Renal pelvis (tissue), 4 donors: Measurements from ENCODE around the gene TBC1D14. TPM values are rescaled to one million over a fixed set of nuclear protein-coding genes. Genes with fewer than 3 reads are reported as not detected.

Source experiments
- DNase-seq: peaks from one replicate; pipeline ENCODE4 v3.0.0-alpha.2; 2013
- polyA plus RNA-seq, 3 donors: library from polyadenylated mRNA; unstranded; fragments of 120-200 nt; gene quantifications; one replicate each; pipeline ENCODE4 v1.2.1, GENCODE V29; 2013; ENCODE audit not compliant: insufficient read length in 3 of 3

TBC1D14 gene
- polyA plus RNA-seq, 3 donors: 61.3 to 68.0 (median 67.4) TPM

DNA sequence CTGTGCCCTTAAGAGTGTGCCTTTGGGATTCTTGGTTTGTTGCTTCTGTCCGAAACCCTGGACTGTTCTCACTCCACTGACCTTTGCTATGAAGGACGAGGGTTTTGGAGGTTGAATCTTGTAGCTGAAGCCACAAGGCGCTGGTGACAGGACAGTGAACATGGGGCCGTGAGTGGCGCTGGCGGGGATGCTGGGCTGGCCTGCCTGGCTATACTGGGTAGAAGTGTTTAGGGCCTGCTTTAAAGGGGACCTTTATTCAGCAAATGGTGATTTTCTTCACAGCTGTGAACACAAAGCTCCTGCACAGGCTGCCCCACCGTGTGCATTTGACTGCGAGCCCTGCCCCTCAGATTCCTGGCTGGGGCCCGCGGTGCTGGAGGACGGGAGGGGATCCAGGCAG lies 106.5 kb downstream of the TBC1D14 start:
- DNase-seq: no peak

DNA sequence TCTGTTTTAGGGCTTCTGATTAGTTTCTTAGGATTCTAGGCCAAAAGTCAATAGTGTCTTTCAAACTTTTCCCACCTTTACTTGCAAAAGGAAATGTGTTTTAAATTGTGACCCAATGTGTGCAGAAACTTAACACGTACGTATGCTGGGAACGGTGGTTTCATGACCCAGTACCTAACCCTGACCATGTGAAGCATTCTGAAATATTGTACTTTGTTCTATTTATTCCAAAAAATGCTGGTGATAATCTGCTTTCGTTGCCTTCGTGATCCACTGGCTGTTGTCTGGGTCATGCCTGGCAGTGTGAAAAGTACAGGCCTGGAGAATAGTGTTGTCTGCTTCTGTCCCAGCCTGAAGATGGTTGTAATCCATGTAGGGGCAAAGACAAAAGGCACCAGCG lies 106.9 kb downstream of the TBC1D14 start:
- DNase-seq: no peak

DNA sequence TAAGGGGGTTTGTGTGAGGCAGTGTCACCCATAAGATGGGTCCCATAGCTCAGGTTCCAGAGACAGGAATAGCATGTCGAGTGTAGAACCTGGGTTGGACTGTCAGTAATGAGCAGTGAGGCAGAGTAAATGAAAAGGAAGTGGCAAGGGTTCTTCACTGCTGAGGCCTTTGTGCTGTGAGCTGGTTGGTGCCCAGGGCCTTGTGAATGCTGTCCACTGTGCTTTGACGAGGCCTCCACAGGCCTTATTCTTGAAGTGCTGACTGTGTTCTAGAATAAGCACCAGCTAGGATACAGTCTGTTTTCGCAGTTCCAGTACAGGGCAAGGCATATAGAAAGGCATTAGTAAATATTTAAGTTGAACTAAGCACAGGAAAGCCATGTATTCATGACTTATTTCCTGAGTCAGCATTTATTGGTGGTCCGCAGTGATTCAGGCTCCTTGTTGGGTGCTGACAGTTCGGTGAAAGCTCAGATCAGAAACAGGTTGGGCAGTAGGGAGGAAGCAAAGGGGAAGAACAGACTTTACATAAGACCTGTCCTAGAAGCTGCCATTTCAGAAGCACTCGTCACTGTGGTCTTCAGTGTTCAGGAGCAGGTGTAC lies 107.9 kb downstream of the TBC1D14 start:
- DNase-seq: no peak

DNA sequence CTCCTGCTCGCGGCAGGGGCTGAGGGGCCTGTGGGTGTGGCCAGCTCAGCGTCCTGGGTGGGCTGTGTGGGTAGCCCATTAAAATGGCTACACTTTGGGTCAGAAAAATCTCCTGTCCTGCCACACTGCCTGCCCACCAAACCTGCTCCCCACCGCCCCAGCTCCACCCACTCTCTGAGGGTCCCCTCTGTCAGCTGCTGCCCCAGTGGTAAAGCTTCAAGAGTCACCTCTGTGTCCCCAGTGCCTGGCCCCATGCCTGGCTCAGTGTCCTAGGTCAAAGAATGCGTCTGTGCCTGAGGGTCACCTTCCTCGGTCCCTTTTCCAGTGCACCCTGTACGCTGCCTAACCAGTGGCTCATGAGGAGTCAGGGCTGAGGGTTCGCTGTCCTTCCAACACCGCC lies 108.7 kb downstream of the TBC1D14 start:
- DNase-seq: no peak

DNA sequence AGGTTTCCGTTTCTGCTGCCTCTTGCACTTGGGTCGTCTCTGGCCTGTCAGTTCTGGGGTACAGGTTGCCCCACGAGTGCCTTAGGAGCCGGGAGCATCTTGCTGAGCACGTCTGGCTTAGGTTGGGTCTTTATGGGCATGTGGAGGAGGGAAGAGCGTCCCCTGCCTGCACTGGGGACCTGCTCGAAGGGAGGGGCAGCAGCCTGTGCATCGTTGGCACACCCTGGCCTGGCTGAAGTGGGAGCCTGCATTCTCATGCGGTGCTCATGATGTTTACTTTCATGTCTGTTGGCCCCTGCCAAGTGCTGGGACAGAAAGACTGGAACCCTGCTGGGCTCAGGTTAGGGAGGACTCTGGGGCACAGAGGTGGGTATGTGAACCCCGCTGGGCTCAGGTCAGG lies 109.7 kb downstream of the TBC1D14 start:
- no peak for DNase-seq

DNA sequence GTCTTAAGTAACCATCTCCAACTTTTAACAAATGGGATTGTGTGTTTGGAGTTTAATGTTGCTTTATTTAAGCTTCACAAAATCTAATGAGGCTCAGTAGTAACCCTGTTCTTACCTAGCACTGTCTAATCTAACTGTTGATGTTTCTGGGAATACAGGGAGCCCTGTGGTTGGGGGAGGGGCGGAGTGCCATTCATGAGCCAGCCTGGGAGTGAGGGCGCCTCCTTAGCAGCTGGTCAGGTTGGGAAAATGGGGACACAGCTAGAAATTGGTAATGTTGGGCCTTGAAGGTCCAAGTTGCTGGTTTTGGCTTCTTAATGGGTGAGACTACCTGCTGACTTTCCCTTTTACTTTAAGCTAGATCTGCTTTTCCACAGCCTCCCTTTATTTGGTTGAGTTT lies 110.7 kb downstream of the TBC1D14 start:
- no peak for DNase-seq

DNA sequence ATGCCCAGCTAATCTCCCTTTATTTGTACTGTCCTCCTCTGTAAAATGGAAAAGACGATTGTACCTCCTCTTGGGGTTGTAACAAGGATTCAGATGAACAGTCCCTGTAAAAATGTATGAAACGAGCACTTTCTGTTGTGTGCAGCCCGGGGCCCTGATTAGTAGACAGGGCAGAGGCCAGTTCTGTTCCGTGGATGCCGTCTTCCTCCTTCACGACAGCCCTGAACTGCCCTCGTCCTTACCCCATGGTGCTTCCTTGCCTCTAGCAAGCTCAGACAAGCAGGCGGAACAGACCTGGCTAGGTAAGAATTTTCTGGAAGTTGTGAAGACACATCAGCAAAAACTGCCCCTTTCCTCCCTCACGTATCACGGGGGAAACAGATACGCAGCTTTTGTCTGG lies 111.2 kb downstream of the TBC1D14 start:
- no peak for DNase-seq

DNA sequence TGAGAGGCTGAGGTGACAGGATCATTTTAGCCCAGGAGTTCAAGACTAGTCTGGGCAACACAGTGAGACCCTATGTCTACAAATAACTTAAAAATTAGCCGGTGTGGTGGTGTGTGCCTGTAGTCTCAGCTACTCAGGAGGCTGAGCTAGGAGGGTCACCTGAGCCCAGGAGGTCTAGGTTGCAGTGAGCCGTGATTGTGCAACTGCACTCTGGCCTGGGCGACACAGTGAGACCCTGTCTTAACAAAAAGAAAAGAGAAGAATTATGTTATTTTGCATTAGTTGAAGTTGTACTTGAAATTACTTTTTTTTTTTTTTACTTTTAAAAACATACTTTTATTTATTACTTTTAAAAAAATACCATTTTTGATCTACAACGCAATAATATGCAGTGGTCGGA lies 111.7 kb downstream of the TBC1D14 start:
- no peak for DNase-seq

DNA sequence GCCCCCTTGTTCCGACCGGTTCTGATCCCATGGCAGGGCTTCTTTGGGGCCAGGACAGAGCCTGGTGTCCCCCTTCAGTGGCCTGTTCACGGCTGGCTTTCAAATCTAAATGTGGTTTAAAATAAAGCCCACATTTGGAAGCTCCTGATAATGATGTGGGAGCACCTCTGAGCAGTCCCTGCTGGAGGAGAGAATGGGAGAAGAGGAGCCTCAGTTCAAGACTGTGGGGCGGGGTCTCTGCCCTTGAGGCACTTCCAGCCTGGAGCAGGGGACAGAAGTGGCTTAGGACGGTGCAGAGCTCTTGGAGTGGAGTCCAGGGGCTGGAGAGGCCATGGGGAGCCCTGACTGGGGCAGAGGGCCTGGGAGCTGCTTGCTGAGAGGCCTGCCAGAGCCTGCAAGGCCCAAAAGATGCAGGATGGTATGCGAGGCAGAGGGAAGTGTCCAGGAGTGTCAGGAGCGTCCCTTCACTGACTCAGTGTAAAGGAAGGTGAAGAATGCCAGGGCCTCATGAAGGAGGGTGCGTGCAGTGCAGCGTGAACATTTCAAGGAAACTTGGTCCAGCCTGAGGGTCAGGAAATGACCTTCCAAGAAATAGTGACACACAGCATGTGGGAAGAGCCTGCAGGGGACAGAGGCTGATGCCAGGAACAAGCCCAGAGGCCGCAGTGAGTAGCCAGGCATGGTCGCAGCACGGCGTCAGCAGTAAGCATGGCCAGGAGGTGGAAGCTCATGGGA lies 112.5 kb downstream of the TBC1D14 start:
- DNase-seq: no peak

DNA sequence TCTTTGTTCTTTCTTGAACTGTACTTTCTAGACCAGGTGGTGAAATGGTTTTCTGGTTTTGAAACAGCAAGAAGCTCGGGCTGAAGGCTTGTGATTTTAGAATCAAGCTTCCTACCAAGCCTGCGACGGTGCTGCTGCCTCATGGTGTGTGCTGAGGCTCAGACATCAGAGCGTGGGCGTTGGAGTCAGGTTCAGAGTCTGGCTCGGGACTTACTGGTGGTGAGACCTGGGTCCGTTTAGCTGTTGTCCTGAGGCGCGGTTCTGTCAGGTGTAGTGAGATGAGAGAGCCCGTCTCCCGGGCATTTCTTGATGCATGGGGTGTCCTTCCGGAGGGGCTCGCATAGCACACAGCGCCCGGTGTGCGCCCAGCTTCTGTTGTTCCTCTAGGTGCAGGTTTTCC lies 113.9 kb downstream of the TBC1D14 start:
- DNase-seq: no peak

DNA sequence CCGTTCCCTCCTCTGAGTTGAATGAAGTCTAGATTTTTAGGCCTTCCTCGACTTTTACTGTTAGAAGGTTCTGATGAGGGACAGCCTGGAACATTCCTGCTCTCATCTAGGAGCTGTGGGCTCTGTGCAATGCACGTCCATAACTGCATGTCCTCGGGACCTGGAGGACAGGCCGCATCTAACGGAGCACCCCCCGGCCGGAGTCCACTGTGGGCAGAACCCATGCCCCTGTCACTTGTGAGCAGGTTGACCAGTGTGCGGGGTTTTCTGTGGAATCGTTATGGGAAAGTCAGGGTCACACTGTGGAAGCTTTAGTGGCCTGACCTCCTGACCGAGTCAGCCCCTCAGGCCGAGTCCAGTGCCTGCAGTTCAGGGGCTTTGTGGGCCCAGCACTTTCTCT lies 114.3 kb downstream of the TBC1D14 start:
- DNase-seq: no peak

DNA sequence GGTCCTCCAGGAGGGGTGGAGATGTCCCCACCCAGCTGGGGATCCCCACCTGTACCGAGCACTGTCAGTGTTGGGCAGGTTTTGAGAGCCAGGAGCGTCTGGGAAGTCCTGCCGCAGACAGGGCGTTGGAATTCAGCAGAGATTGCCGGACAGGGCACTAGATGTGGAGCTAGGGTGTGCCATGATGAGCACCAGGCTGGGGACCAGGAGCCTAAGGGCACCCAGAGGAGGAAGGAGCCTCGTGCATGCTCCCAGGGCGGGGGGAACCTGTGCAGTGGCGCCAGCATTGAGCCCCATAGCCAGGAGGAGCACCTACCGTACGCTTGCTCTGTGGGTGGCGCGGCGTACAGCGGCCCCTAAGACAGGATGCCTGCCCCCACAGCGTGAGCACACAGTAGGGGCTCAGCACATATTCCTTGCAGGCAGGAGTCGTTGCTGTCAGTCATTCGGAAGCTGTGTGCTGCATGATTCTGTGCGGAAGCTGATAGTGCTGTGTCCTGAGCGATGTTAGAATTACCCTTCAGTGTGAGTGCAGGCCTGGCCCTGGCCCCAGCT lies 114.8 kb downstream of the TBC1D14 start:
- no peak for DNase-seq

DNA sequence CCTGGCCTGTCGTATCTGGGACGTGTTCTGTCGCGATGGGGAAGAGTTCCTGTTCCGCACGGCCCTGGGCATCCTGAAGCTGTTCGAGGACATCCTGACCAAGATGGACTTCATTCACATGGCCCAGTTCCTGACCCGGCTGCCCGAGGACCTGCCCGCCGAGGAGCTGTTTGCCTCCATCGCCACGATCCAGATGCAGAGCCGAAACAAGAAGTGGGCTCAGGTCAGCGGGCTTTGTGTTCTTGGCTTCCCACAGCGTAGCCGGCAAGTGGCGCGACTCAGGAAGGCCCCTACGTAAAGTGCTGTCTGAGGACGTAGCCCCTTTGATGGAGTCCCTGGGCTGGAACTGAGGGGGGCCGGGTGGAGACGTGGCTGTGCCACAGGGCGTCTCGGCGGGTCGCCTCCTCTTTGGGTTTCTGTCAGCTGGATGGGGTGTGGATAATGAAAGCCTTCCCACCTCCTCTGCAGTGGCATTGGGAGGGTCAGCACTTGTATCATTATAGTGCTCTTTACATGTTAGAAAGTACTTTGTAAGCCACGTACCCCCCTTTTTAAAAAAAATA lies 115.5 kb downstream of the TBC1D14 start:
- DNase-seq: no peak

DNA sequence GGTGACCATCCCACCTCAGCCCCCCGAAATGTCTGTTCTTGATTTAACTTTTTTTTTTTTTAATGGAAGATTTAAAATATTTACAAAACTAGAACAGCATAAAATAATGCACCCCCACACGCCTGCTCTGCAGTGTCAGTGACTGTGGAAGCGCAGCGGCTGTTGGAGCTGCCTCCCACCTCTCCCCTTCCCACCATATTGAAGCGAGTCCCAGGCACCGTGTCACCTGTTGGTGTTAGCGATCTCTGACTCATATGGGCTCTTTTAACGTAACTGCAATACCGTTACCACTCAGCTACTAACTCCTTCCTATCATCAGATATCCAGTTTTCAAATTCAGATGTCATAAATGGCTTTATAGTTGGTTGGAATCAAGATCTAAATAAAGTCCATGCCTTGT lies 116.5 kb downstream of the TBC1D14 start:
- DNase-seq: no peak

DNA sequence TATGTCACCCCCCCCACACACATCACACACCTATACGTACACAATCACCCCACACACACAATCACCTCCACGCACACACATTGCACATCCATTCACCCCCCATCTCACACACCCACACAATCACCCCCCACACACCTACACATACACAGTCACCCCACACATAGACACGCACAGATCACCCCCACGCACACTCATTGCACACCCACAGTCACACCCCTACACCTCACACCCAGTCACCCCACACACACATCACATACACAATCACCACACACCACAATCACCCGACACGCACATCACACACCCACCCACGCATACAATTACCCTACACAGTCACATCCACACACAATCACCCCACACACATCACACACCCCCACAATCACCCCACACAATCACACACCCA lies 117.7 kb downstream of the TBC1D14 start:
- DNase-seq: no peak

DNA sequence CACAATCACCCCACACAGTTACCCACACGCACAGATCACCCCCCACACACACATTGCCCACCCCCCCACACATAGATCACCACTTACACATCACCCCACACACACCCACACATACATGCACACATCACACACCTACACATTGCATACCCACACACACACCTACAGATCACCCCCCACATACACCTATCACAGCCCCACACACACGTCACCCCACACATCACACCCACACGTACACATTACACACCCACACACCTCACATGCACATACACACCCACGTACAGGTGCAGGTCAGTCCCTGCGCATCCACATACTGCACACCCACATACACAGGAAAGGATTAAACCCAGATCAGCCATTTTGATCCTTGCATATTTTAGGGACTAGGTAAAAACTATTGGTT lies 118.3 kb downstream of the TBC1D14 start:
- no peak for DNase-seq

DNA sequence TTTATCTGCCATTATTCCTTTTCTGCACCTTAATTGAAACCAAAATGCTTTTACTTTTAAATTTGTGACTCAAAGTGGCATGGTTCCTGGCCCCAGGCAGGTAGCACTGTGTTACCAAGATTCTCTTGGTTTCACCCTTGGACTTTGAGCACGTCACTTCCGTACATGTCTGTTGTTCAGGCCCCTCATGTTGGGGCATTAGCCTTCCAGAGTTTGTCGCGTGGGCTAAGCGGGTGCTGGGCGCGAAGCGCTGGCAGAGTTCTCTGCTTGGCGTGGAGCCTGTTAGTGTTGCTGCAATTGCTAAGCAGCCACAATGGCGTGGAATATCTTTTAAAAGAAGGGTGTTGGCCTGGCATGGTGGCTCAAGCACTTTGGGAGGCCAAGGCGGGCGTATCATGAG lies 119.6 kb downstream of the TBC1D14 start:
- DNase-seq: no peak

DNA sequence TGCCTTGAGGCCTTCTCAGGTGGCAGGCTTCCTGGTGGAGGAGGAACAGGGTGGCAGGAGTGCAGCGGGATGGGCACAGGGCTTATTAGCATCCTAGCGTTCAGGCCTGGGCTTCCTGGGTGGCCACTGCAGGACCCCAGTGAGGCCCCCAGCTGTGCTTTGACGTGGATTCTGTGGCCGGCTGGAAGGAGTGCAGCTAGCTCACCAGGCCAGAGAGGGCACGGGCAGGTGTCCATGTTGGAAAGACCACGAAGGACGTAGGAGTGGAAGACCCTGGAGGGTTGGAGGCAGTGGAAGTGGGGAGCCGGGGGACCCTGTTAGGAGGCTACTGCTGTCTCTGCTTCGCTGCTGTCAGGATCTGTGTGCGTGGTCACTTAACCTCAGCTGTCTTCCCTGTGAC lies 120.3 kb downstream of the TBC1D14 start:
- DNase-seq: no peak

DNA sequence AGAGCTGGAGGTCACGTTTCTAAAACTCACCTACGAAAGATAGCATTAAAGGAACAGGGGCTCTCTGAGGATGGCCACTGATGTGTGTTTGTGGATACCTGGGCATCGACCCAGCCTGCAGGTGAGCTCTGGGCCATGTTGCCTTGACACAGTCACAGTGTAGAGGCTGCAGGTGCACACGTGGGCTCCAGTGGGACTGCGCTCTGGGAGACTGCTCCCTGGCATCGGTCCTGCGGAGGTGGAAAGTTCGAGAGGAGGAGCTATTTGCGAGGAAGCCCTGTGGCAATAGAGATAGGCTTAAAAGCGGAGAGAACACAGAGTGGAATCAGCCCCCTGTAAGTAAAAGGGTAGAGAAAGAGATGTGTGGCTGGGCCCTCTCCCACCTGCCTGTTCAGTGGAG lies 121.2 kb downstream of the TBC1D14 start:
- DNase-seq: no peak

DNA sequence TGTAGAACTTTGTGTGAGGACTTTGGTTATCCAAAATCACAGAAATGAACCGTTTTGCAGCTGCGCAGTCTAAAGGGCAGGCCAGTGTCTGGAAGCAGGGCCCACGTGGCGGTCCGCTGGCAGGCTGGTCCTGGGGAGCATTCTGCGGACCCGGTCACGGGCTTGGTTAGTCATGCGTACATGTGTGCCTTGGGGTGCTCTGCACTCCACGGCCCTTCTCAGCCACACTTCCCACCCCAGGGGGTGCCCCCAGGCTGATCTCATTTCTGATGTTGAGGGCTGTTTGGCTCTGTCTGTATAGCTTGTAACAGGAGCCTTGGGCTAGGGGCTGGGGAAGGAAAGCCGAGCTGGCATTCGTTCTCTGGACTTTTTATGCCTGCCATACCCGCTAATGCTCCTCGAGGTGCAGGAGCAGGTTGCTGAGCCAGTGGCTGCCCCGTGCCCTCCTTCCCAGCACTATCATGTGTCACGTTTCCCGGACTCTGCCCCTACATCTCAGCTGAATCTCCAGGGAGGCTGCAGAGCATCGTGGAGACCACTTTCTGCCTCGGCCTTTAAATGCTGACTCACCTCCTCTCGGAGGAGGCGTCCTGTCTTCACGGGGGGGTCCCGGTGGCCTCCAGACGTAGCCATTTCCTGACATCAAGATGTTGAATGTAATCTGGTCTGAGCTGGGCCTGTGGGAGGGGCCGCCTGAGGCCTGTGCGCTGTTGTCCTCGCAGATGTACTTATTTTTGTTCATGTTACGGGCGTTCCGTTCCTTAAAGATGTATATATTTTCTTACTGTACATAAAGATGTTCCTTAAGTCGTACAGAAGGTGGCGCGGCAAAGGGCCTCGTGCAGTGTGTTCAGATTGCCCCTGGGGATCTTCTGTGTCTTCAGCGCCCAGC lies 122.2 kb downstream of the TBC1D14 start:
- peak; percentile 56 for DNase-seq

DNA sequence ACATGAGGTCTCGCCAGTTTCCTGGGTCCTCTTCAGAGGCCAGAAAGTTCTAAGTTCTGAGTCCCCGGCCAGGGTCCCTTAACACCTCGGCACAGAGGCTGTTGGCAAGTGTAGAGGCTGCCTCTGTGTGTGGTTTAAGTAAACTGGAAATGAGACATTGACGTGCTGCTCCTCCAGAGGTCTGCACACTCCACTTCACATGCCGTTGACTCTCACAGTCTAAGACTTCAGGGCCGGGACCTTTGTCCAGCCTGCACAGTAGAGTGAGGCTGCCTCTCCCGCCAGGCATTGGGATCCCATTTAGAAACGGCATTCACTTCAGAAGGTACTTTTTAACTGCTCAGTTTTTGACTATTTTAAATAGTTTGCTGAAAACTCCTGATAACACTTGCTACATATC lies 123.0 kb downstream of the TBC1D14 start:
- no peak for DNase-seq
